HCT116 (cell line): Measurements from ENCODE around the gene COPZ1. TPM values are rescaled to one million over a fixed set of nuclear protein-coding genes. Genes with fewer than 3 reads are reported as not detected.

Source experiments
- ATAC-seq: fragments of 200-7000 bp; cut with Tn5 transposase; 2 replicates; pipeline ENCODE4 v1.9.1; 2020; ENCODE audit warnings: mild to moderate bottlenecking, moderate library complexity
- BruUV-seq: library from RNA; stranded (reverse); fragments of 400-500 nt; replicated peaks from 2 replicates; lab custom pipeline; 2021; lab: Mats Ljungman, UMichigan
- CTCF ChIA-PET: fragments of 300-600 bp; sonication (Branson Sonifier 250); formaldehyde crosslinking; loops from one replicate; lab custom pipeline; 2021; ENCODE audit warnings: antibody characterized with exemption; lab: Charles Lee
- POLR2A ChIA-PET: fragments of 300-600, 350-600 bp; sonication (Branson Sonifier 250); formaldehyde crosslinking; loops from one replicate; lab custom pipeline; 2021; ENCODE audit warnings: antibody characterized with exemption; lab: Charles Lee
- RAD21 ChIA-PET, 2 experiments: fragments of 300-600 bp; sonication (Branson Sonifier 250); formaldehyde crosslinking; loops; one replicate each; lab custom pipeline; 2023; ENCODE audit warnings: low total read pairs in 2 of 2; ENCODE audit not compliant: uncharacterized antibody in 2 of 2, unreplicated experiment in 2 of 2, low non-redundant PET in 1 of 2; lab: Charles Lee
- DNase-seq: peaks from one replicate; pipeline ENCODE4 v3.0.0-alpha.2; 2010; ENCODE audit warnings: low read depth, low spot score
- H2AFZ ChIP-seq: fragments of 200-600 bp; shearing (Covaris generic), sonication (generic); 2 replicates; pipeline ENCODE4 v1.6.1; 2017; ENCODE audit warnings: low read depth, mixed run types, mixed read lengths, antibody characterized with exemption, low read length; ENCODE audit not compliant: poor library complexity, severe bottlenecking
- H3K27ac ChIP-seq: 2 replicates; pipeline ENCODE4 v1.5.1; 2012; ENCODE audit warnings: low read depth, low read length
- H3K27me3 ChIP-seq: fragments of 200-600 bp; sonication (generic); 2 replicates; pipeline ENCODE4 v1.6.1; 2016; ENCODE audit warnings: mixed run types, low read length, mixed read lengths; ENCODE audit not compliant: insufficient read depth
- H3K36me3 ChIP-seq, 2 experiments: fragments of 200-500 bp in 1 of 2; fragments of 200-600 bp in 1 of 2; sonication (Bioruptor generic) in 1 of 2; sonication (generic) in 1 of 2; 2 replicates each; pipeline versions ENCODE4 v1.5.1 to v1.6.1; 2014 to 2016; ENCODE audit warnings: low read length in 2 of 2, inconsistent platforms in 1 of 2, mixed read lengths in 1 of 2, mixed run types in 1 of 2; ENCODE audit not compliant: insufficient read depth in 2 of 2, control insufficient read depth in 1 of 2
- H3K4me1 ChIP-seq, 2 experiments: fragments of 200-600 bp in 1 of 2; sonication (generic) in 1 of 2; 2 replicates each; pipeline versions ENCODE4 v1.5.1 to v1.6.1; 2012 to 2017; ENCODE audit warnings: low read length in 2 of 2, inconsistent platforms in 1 of 2, mild to moderate bottlenecking in 1 of 2, mixed read lengths in 1 of 2, mixed run types in 1 of 2, moderate library complexity in 1 of 2; ENCODE audit not compliant: insufficient read depth in 2 of 2, control insufficient read depth in 1 of 2
- H3K4me2 ChIP-seq: fragments of 200-600 bp; sonication (generic); 2 replicates; pipeline ENCODE4 v1.6.1; 2017; ENCODE audit warnings: mixed run types, low read length, mixed read lengths
- H3K4me3 ChIP-seq, 2 experiments: fragments of 200-600 bp in 1 of 2; sonication (generic) in 1 of 2; replicated peaks in 1 of 2; 2 replicates each; pipeline ENCODE4 v1.5.1; 2011 to 2016; ENCODE audit warnings: low read length in 2 of 2, control low read depth in 1 of 2, low read depth in 1 of 2, mild to moderate bottlenecking in 1 of 2, mixed read lengths in 1 of 2, mixed run types in 1 of 2
- H3K79me2 ChIP-seq: fragments of 200-600 bp; sonication (generic); 2 replicates; pipeline ENCODE4 v1.6.1; 2017; ENCODE audit warnings: mild to moderate bottlenecking, mixed run types, low read length, moderate library complexity, mixed read lengths; ENCODE audit not compliant: insufficient read depth
- H3K9ac ChIP-seq: fragments of 200-600 bp; sonication (generic); 2 replicates; pipeline ENCODE4 v1.6.1; 2016; ENCODE audit warnings: low read length, mixed read lengths
- H3K9me2 ChIP-seq: fragments of 200-600 bp; sonication (generic), shearing (Covaris generic); 2 replicates; pipeline ENCODE4 v1.6.1; 2017; ENCODE audit warnings: mixed run types, mild to moderate bottlenecking, moderate library complexity; ENCODE audit not compliant: insufficient read depth
- H3K9me3 ChIP-seq, 2 experiments: fragments of 200-500 bp in 1 of 2; fragments of 200-600 bp in 1 of 2; sonication (Bioruptor generic) in 1 of 2; sonication (generic) in 1 of 2; 2 replicates each; pipeline ENCODE4 v1.6.1; 2014 to 2017; ENCODE audit warnings: low read length in 2 of 2, mixed read lengths in 2 of 2, inconsistent platforms in 1 of 2, low read depth in 1 of 2, mild to moderate bottlenecking in 1 of 2, mixed run types in 1 of 2, moderate library complexity in 1 of 2; ENCODE audit not compliant: control insufficient read depth in 1 of 2, insufficient read depth in 1 of 2
- H4K20me1 ChIP-seq: fragments of 200-600 bp; sonication (generic), shearing (Covaris generic); 2 replicates; pipeline ENCODE4 v1.6.1; 2017; ENCODE audit warnings: mixed run types, mild to moderate bottlenecking, moderate library complexity; ENCODE audit not compliant: insufficient read depth
- CBX3 ChIP-seq: IDR thresholded peaks from 2 replicates; pipeline ENCODE4 v1.6.1; 2012; ENCODE audit warnings: low read depth
- FOSL1 ChIP-seq: IDR thresholded peaks from 2 replicates; pipeline ENCODE4 v1.6.1; 2012; ENCODE audit warnings: low read depth
- JUND ChIP-seq: IDR thresholded peaks from 2 replicates; pipeline ENCODE4 v1.6.1; 2012
- POLR2AphosphoS5 ChIP-seq: IDR thresholded peaks from 2 replicates; pipeline ENCODE4 v1.6.1; 2011; ENCODE audit warnings: mild to moderate bottlenecking, low read depth, low read length, moderate library complexity
- RAD21 ChIP-seq: IDR thresholded peaks from 2 replicates; pipeline ENCODE4 v1.6.1; 2012; ENCODE audit warnings: low read depth, mild to moderate bottlenecking
- SP1 ChIP-seq: IDR thresholded peaks from 2 replicates; pipeline ENCODE4 v1.6.1; 2012; ENCODE audit warnings: low read depth
- YY1 ChIP-seq: IDR thresholded peaks from 2 replicates; pipeline ENCODE4 v1.6.1; 2011; ENCODE audit warnings: low read length, low read depth, moderate library complexity, mild to moderate bottlenecking; ENCODE audit not compliant: insufficient replicate concordance; ENCODE audit errors: extremely low read depth
- intact Hi-C: fragments of 100-400 bp; cut with micrococcal nuclease; formaldehyde crosslinking; loops from 2 replicates; pipeline ENCODE4 v1.10.0; 2022
- total RNA-seq: library from RNA; stranded (reverse); gene quantifications from one replicate; pipeline ENCODE4 v1.2.1, GENCODE V29; 2021; ENCODE audit not compliant: unreplicated experiment
- TF ChIP-seq, protein P1 (sequence below), 3 experiments: fragments of 200-600 bp in 1 of 3; sonication (generic) in 1 of 3; IDR thresholded peaks in 2 of 3; conservative IDR thresholded peaks in 1 of 3; 2 replicates each; pipeline ENCODE4 v1.5.1; 2012 to 2017; ENCODE audit warnings: low read depth in 2 of 3, low read length in 2 of 3, antibody characterized with exemption in 1 of 3, borderline replicate concordance in 1 of 3, control low read depth in 1 of 3, mild to moderate bottlenecking in 1 of 3, mixed read lengths in 1 of 3, mixed run types in 1 of 3, moderate library complexity in 1 of 3; ENCODE audit not compliant: insufficient read depth in 1 of 3
- TF ChIP-seq, protein P2 (sequence below): IDR thresholded peaks from 2 replicates; pipeline ENCODE4 v1.6.1; 2012

Gene COPZ1
- total RNA-seq, 1 experiment from 2014 or later = 191 TPM

DNA sequence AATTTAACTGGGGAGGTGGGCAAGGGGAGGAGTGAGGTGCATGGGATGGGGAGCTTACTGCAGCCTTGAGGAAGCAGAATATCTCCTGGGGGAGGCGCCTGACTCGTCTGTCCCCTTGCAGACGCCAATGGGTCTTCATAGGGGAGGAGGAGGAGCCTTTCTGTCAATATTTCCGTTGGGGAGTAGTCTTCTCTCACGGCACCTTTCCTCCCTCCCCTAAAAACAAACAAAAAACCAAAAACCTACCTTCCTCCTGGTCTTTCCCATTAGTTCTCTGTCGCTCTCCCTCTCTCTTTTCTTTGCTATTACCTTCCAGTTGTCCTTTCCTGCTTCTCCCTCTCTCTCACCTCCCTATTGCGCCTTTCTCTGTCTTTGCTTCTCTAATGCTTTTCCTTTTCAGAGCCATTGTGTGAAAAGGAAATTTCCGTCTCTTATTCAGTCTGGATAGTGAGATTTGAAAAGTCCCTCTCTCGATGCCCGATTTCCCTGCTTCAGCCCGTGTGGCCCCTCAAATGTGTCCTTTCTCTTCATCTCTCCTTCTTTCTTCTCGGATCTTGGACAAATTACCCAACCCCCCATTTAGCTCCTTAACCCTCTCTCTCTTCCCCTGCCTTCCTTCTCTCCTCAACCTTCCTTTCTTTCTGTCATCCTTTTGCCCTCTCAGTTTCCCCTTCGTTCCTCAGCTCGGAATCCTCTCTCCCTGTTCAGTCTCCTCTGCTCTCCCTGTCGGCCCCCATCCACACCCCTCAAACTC, 33.4 kb downstream of the COPZ1 start:
- H3K79me2 ChIP-seq = no peaks in the 10 kb centered on the region
- ChIA-PET RAD21 (interaction anchor here (0.6 to 1.2 kb wide), 4 partner anchors 11 to 361 kb away, joined by 3 to 5 read pairs (median 4); partner anchors contain the start of gene HNRNPA1 (in 1 of the 2)), CTCF (interaction anchor here (0.8 to 3.3 kb wide), 18 partner anchors 10 to 341 kb away, joined by 3 to 27 read pairs (median 6); partner anchors contain the start of gene COPZ1), POLR2A (interaction anchor here (0.7 to 2.1 kb wide), 10 partner anchors 12 to 107 kb away, joined by 3 to 14 read pairs (median 5); partner anchors contain the start of genes CBX5, COPZ1 and HNRNPA1)
- H3K27ac ChIP-seq = peak overlapping the region; percentile 61
- BruUV-seq = TSS peak; percentile 86
- DNase-seq (no peak), ATAC-seq (peak; percentile 0; the same call in 1 of the 2 replicates)
- no peaks in the 10 kb centered on the region for H3K36me3 ChIP-seq
- H4K20me1 ChIP-seq = no peaks in the 10 kb centered on the region
- peaks cover 26 to 36% of the 10 kb centered on the region in 2 experiments for H3K4me1 ChIP-seq
- peak overlapping the region; percentile 76 for H3K9ac ChIP-seq
- peak overlapping the region; percentile 97 for H3K4me2 ChIP-seq
- intact Hi-C loops = loop anchor here (2.0 kb wide), 1 partner anchor 72 kb away; no protein-coding TSS in a partner anchor
- no peaks in the 10 kb centered on the region for H3K9me2 ChIP-seq
- no peaks in the 10 kb centered on the region for H3K9me3 ChIP-seq
- TF ChIP-seq RAD21 (no peak), YY1 (no peak), FOSL1 (no peak), POLR2AphosphoS5 (peak; percentile 33; the same call in 1 of the 2 replicates), SP1 (no peak), JUND (no peak), CBX3 (no peak)
- TF ChIP-seq, protein P1, sequence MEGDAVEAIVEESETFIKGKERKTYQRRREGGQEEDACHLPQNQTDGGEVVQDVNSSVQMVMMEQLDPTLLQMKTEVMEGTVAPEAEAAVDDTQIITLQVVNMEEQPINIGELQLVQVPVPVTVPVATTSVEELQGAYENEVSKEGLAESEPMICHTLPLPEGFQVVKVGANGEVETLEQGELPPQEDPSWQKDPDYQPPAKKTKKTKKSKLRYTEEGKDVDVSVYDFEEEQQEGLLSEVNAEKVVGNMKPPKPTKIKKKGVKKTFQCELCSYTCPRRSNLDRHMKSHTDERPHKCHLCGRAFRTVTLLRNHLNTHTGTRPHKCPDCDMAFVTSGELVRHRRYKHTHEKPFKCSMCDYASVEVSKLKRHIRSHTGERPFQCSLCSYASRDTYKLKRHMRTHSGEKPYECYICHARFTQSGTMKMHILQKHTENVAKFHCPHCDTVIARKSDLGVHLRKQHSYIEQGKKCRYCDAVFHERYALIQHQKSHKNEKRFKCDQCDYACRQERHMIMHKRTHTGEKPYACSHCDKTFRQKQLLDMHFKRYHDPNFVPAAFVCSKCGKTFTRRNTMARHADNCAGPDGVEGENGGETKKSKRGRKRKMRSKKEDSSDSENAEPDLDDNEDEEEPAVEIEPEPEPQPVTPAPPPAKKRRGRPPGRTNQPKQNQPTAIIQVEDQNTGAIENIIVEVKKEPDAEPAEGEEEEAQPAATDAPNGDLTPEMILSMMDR (IDR thresholded peaks at IDR 0.05 in 2 of 3, conservative IDR thresholded peaks at IDR 0.05 in 1 of 3; ENCODE audit: borderline replicate concordance in 1 of 3, insufficient read depth in 1 of 3, low read depth in 2 of 3, low read length in 2 of 3) = no peak
- TF ChIP-seq, protein P2, sequence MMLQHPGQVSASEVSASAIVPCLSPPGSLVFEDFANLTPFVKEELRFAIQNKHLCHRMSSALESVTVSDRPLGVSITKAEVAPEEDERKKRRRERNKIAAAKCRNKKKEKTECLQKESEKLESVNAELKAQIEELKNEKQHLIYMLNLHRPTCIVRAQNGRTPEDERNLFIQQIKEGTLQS = no peak
- TF ChIP-seq, all 23 proteins: peak for 1
- H3K27me3 ChIP-seq = no peaks in the 10 kb centered on the region
- peak overlapping the region; percentile 49 to 68 for H3K4me3 ChIP-seq
- H2AFZ ChIP-seq = no peak overlapping the region
